Mammary microvascular endothelial cell (primary cell): Measurements from ENCODE around the gene ARL2. TPM values are rescaled to one million over a fixed set of nuclear protein-coding genes. Genes with fewer than 3 reads are reported as not detected.

Experiments used
- total RNA-seq: library from RNA; depleted of rRNA; stranded (reverse); fragments of >200 nt; gene quantifications from 2 replicates; pipeline ENCODE4 v1.2.3, GENCODE V29; 2015

The ARL2 gene
- 167 and 184 TPM in 2 replicates for total RNA-seq

GRCh38 chr11:65013888-65014725, at the start of gene ARL2:
TSS of gene ARL2 (plus strand) at chr11:65014160. CDS start at chr11:65014208, 48 bp downstream.

DNA sequence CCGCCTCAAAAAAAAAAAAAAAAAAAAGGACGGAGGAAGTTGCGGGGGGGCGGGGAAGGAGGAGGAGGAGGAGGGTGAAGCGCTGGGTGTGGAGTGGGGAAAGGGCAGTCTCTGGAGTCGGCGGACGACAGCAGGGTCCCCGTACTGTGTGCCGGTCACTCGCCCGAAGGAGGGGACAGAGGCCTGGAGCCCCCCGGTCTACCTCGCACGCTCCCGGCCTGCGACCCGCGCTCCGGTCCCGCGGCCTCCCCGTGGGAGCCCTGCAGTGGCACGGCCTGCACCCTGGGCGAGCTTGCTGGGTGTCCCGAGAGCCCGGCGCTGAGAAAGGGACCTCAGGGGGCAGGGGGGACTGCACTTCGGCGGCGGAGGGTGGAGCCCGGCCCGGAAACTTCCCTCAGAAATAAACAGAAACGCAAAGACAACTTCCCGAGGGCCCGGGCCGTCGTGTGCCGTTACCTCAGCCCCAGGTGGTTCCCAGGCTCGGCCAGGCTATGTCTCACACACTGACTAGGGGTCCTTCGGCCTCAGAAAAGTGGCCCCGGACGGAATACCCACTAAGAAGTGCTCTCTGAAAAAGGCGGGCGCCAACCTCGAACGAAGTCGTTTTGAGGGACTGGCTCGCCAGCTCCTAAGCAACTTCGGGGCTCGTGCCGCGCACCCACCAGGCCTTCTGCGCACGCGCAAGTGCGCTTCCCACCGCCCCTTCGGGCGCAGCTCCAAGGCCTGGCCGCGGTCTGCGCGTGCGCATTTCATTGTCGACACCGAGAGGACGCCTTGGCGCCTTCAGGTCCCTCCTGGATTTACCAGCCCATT, 42.3 kb upstream of the ARL2 start, which contains the start of gene MAJIN:
Gene MAJIN (minus strand): TSS at position 688 of the 813 bp plus-strand sequence. CDS start 12,703 bp downstream, outside the sequence.

DNA sequence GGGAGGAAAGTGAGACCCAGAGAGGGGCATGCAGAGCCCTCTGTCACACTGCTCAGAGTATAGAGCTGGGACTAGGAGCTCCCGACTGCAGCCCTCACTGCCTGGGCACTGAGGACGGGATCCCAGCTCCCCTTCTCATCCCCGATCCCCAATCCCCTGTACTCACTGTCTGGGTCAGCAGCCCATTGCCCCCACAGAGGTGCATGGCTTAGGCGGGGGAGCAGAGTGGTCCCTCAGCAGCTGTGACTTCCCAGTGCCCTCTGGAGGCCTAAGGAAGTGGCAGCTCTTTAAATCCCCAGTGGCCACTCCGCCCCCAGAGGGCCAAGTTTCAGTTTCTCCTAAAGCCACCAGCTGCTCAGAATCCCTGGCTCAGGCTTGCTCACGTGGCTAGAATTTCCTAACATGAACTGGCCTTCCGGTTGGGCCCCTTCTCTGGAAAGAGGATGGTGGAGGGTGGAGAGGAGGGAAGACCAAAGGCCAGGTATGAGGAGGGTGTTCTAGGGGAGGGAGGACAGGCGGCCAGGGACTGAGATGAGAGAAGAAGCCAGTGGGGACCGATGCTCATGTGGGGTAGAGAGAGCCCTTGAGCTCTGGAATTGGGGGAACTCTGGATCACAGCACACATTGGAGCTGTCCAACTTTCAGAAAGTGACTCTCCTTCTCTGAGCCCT, 17.1 kb upstream of the ARL2 start, which contains the start of gene BATF2:
Gene BATF2 (minus strand): TSS at position 262 of the 671 bp plus-strand sequence. CDS start 57 bp downstream, at position 205.

GRCh38 chr11:65027213-65028067, 13.5 kb downstream of the ARL2 start, which contains the start of gene SNX15:
TSS of gene SNX15 (plus strand) at chr11:65027439. CDS start at chr11:65027538, 99 bp downstream.

DNA sequence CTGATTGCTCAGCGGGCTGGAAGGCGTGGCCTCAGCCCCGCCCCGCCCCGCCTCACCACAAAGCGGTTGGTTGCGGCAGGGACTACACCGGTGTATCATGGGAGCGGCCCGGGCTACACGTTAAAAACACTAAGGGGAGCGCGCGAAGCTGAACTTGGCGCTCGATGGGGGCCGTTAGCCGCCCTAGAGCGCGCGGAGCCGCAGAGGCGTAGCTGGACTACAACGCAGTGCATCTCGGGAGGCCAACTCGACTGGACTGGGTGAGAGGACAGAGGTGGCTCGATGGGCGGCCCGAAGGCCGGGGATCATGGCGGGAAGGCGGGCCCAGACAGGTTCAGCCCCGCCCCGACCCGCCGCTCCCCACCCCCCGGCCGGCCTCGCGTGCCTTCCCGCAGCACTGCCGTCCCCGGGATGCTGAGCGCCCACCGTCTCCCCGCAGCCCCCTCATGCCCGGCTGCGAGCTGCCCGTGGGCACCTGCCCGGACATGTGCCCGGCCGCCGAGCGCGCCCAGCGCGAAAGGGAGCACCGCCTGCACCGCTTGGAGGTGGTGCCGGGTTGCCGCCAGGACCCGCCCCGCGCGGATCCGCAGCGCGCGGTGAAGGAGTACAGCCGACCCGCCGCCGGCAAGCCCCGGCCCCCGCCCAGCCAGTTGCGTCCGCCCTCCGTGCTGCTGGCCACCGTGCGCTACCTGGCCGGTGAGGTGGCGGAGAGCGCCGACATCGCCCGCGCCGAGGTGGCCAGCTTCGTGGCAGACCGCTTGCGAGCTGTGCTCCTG, 27.1 kb downstream of the ARL2 start, which contains the start of gene SAC3D1:
Gene SAC3D1 (plus strand): TSS at position 364 of the 776 bp plus-strand sequence. CDS start 83 bp downstream, at position 447.

GRCh38 chr11:65058419-65059054, 44.6 kb downstream of the ARL2 start, which contains the start of gene NAALADL1:
TSS of gene NAALADL1 (minus strand) at chr11:65058553. CDS start at chr11:65058521, 32 bp downstream.

Other genes with a start within 250 kb of the ARL2 start
- 153 and 156 TPM in 2 replicates for gene SF1, start 235.6 kb upstream of the ARL2 start, total RNA-seq
- gene MAP4K2, start 210.9 kb upstream of the ARL2 start, total RNA-seq: 32.2 and 41.7 TPM in 2 replicates
- 19.1 and 22.2 TPM in 2 replicates for gene MEN1, start 203.6 kb upstream of the ARL2 start, total RNA-seq
- 0.33 and 0.49 TPM in 2 replicates for gene CDC42BPG, start 169.5 kb upstream of the ARL2 start, total RNA-seq
- 84.5 and 91.1 TPM in 2 replicates for gene EHD1, start 135.5 kb upstream of the ARL2 start, total RNA-seq
- gene ATG2A, start 97.0 kb upstream of the ARL2 start, total RNA-seq: 22.2 and 27.4 TPM in 2 replicates
- 23.6 and 27.2 TPM in 2 replicates for gene PPP2R5B, start 89.5 kb upstream of the ARL2 start, total RNA-seq
- gene GPHA2, start 78.3 kb upstream of the ARL2 start, total RNA-seq: not detected in 2 replicates
- not detected in 2 replicates for gene MAJIN, start 42.1 kb upstream of the ARL2 start, total RNA-seq
- gene BATF2, start 17.2 kb upstream of the ARL2 start, total RNA-seq: 4.4 and 7.9 TPM in 2 replicates
- gene SNX15, start 13.3 kb downstream of the ARL2 start, total RNA-seq: 17.1 and 17.3 TPM in 2 replicates
- gene SAC3D1, start 27.1 kb downstream of the ARL2 start, total RNA-seq: 28.0 and 37.5 TPM in 2 replicates
- gene NAALADL1, start 44.4 kb downstream of the ARL2 start, total RNA-seq: 6.2 and 18.9 TPM in 2 replicates
- 20.7 and 21.8 TPM in 2 replicates for gene CDCA5, start 69.9 kb downstream of the ARL2 start, total RNA-seq
- 49.2 and 62.0 TPM in 2 replicates for gene ZFPL1, start 70.1 kb downstream of the ARL2 start, total RNA-seq
- gene VPS51, start 82.1 kb downstream of the ARL2 start, total RNA-seq: 259 and 334 TPM in 2 replicates
- gene TM7SF2, start 97.7 kb downstream of the ARL2 start, total RNA-seq: 8.5 and 17.0 TPM in 2 replicates
- gene ZNHIT2, start 103.5 kb downstream of the ARL2 start, total RNA-seq: 12.4 and 15.7 TPM in 2 replicates
- 504 and 675 TPM in 2 replicates for gene FAU, start 108.0 kb downstream of the ARL2 start, total RNA-seq
- 64.6 and 81.9 TPM in 2 replicates for gene MRPL49, start 108.2 kb downstream of the ARL2 start, total RNA-seq
- 14.9 and 17.2 TPM in 2 replicates for gene SYVN1, start 120.4 kb downstream of the ARL2 start, total RNA-seq
- gene SPDYC, start 156.1 kb downstream of the ARL2 start, total RNA-seq: not detected in 2 replicates
- 243 and 266 TPM in 2 replicates for gene CAPN1, start 167.8 kb downstream of the ARL2 start, total RNA-seq
- gene POLA2, start 247.8 kb downstream of the ARL2 start, total RNA-seq: 11.4 and 19.0 TPM in 2 replicates